ENCODE results near the gene TLK1. TPM values are rescaled to one million over a fixed set of nuclear protein-coding genes. Genes with fewer than 3 reads are reported as not detected.
A peak's percentile ranks its signal among the peaks of the same experiment; 100 is the strongest.

Gene TLK1
- total RNA-seq, 1 donor from 2014 or later: 58.1 TPM

DNA sequence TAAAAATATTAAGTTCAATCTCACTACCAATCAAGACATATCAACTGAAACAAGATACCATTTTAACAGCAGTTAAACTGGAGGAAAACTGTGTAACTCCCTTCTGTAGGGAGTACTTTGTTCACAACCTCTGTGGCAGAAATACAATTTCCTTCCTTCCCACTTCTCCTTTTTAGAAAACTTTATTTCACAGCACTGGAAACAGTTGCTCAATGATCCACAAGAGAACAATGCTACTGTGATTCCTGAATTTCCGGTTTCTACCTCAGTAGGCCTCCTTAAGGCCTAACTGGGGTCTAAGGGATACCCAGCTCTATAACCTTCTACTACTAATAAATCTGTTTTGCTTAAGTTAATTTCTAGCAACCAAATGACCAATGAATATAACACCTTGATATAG lies 14.1 kb downstream of the TLK1 start:
- peak; percentile 65 for ATAC-seq
- H3K4me1 ChIP-seq: peaks cover 12% of the 10 kb centered on the region

DNA sequence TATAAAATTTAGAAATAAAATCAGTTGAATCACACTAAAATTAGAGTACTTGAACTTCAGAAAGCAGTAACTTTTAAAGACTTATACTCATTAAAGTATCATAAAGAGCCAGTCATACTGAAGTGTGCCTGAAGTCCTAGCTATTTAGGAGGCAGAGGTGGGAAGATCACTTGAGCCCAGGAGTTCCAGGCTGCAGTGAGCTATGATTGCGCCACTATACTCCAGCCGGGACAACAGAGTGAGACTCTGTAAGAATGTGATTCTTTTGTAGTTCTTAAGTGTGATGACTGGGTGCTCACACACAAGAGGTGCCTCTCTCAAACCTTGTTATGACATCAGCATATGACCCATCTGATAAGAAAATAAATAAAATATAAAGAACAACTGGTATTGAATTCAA lies 14.6 kb downstream of the TLK1 start:
- no peaks in the 10 kb centered on the region for H3K36me3 ChIP-seq
- no peaks in the 10 kb centered on the region for H3K9me3 ChIP-seq
- no peaks in the 10 kb centered on the region for H3K27me3 ChIP-seq
- no peak overlapping the region for H3K4me3 ChIP-seq
- H3K4me1 ChIP-seq: peaks cover 18% of the 10 kb centered on the region
- ATAC-seq (no peak), DNase-seq (no peak)
- intact Hi-C loops (cut with DNase I): no loop called here
- no peak overlapping the region for H3K27ac ChIP-seq
- TF ChIP-seq, protein P1, sequence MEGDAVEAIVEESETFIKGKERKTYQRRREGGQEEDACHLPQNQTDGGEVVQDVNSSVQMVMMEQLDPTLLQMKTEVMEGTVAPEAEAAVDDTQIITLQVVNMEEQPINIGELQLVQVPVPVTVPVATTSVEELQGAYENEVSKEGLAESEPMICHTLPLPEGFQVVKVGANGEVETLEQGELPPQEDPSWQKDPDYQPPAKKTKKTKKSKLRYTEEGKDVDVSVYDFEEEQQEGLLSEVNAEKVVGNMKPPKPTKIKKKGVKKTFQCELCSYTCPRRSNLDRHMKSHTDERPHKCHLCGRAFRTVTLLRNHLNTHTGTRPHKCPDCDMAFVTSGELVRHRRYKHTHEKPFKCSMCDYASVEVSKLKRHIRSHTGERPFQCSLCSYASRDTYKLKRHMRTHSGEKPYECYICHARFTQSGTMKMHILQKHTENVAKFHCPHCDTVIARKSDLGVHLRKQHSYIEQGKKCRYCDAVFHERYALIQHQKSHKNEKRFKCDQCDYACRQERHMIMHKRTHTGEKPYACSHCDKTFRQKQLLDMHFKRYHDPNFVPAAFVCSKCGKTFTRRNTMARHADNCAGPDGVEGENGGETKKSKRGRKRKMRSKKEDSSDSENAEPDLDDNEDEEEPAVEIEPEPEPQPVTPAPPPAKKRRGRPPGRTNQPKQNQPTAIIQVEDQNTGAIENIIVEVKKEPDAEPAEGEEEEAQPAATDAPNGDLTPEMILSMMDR (IDR thresholded peaks at IDR 0.05): no peak

More for the DNA sequence above, 14.1 kb downstream of the TLK1 start:
- intact Hi-C loops (cut with DNase I): no loop called here
- H3K4me3 ChIP-seq: no peak overlapping the region
- no peak for DNase-seq
- no peak overlapping the region for H3K27ac ChIP-seq
- H3K36me3 ChIP-seq: no peaks in the 10 kb centered on the region
- TF ChIP-seq, protein P1 (IDR thresholded peaks at IDR 0.05): no peak
- H3K9me3 ChIP-seq: no peaks in the 10 kb centered on the region
- H3K27me3 ChIP-seq: no peaks in the 10 kb centered on the region

DNA sequence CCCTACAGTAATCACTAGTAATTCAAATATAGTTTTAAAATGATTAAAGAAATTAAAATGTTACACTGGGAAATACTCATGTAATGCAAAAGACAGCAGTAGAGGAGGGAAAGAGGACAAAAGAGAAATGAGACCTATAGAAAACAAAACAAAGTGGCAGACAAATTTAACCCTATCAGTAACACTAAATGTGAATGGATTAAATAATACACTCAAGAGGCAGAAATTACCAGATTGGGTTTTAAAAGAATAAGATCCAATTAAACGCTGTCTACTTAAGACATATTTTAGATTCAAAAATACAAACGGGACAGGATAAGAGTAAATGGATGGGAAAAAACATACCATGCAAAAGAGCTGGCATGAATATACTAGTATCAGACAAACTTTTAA lies 17.0 kb downstream of the TLK1 start:
- Histone ChIP-seq H3K4me1 (peaks cover 21% of the 10 kb centered on the region), H3K27me3 (no peaks in the 10 kb centered on the region), H3K9me3 (no peaks in the 10 kb centered on the region), H3K27ac (no peak overlapping the region), H3K4me3 (no peak overlapping the region), H3K36me3 (no peaks in the 10 kb centered on the region)
- ATAC-seq: no peak
- no peak for DNase-seq
- TF ChIP-seq, protein P1 (IDR thresholded peaks at IDR 0.05): no peak
- intact Hi-C loops (cut with DNase I): no loop called here

DNA sequence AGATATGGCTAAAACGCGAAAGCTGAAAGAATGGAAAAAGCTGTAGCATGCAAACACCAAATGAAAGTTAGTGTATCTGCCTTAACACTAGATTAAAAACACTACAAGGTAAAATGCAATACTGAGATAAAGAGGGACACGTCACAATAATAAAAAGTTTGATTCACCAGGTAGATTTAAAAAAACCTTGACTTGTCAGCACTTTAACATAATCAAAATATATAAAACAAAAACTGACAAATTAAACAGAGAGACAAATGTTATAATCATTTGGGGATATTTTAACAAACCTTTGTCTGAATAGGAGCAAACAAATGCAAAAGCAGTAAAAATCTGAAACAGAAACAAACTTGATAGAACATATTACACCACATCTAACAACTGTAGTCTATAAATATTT lies 18.3 kb downstream of the TLK1 start:
- ATAC-seq: no peak
- Histone ChIP-seq H3K9me3 (no peaks in the 10 kb centered on the region), H3K27ac (no peak overlapping the region), H3K27me3 (no peaks in the 10 kb centered on the region), H3K4me1 (peaks cover 21% of the 10 kb centered on the region), H3K4me3 (no peak overlapping the region), H3K36me3 (no peaks in the 10 kb centered on the region)
- no peak for DNase-seq
- TF ChIP-seq, protein P1 (IDR thresholded peaks at IDR 0.05): no peak
- intact Hi-C loops (cut with DNase I): no loop called here

DNA sequence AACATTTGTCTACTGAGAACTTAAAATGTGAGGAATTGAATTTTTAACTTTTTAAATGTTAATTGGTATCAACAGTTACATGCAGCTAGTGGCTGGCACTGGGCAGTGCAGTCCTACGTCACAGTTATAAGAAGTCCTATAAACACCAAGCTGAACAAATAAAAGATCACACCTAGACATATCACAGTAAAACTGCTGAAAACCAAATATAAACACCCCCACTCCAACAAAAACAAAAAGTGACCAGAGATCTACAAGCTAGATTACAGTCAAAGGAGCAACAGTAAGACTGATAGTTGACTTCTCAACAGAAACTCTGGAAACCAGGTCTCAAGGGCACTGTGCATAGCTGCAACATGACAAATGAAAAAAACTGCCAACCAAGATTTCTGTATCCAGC lies 19.4 kb downstream of the TLK1 start:
- H3K36me3 ChIP-seq: no peaks in the 10 kb centered on the region
- H3K9me3 ChIP-seq: no peaks in the 10 kb centered on the region
- no peaks in the 10 kb centered on the region for H3K27me3 ChIP-seq
- TF ChIP-seq, protein P1 (IDR thresholded peaks at IDR 0.05): no peak
- peaks cover 16% of the 10 kb centered on the region for H3K4me1 ChIP-seq
- ATAC-seq: no peak
- H3K4me3 ChIP-seq: no peak overlapping the region
- no peak overlapping the region for H3K27ac ChIP-seq
- intact Hi-C loops (cut with DNase I): no loop called here
- DNase-seq: no peak

DNA sequence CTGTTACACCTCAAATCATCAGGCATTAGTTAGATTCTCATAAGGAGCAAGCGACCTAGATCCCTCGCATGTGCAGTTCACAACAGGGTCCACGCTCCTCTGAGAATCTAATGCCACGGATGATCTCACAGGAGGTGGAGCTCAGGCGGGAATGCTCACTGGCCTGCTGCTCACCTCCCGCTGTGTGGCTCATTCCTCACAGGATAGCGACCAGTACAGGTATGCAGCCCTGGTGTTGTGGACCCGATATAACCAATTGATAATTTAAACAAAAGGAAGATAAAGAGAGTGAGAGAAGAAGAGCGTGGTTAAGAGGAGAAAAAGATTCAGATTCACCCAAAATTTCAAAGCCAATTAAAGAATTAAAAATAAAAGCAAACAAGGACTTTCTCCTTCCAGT lies 20.8 kb downstream of the TLK1 start:
- intact Hi-C loops (cut with DNase I): no loop called here

More for the DNA sequence above, 20.8 kb downstream of the TLK1 start:
- Histone ChIP-seq H3K27me3 (no peaks in the 10 kb centered on the region), H3K9me3 (no peaks in the 10 kb centered on the region), H3K27ac (no peak overlapping the region), H3K4me1 (peaks cover 10% of the 10 kb centered on the region), H3K4me3 (no peak overlapping the region), H3K36me3 (no peaks in the 10 kb centered on the region)
- ATAC-seq (no peak), DNase-seq (no peak)
- TF ChIP-seq, protein P1 (IDR thresholded peaks at IDR 0.05): no peak

All from upper lobe of right lung (tissue), 1 donor.